ENCODE measurements around the gene ARHGAP12.

DNA sequence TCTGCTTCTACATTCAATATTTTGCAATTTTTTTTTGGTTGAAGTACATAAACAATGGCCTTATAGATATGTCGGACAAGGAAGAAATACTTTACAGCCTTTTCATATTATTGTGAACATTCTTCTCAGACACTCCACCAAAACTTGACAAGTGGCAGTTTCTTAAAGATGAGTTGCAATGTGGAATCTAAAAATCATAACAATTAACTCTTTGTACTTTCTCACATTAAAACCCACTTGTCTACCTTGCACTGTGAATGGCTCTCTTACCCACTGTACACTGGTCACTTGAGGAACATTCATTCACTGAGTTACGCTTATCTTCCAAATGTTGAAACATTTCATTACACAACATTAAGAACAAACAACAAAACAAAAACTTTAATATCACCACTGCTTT, 44.2 kb downstream of the ARHGAP12 start:
- TF ChIP-seq EZH2 (IDR thresholded peaks at IDR 0.05) (no peak), POLR2AphosphoS5 (IDR thresholded peaks at IDR 0.05; ENCODE audit: borderline replicate concordance, low read depth, low read length) (no peak)
